Kidney tubule cell (primary cell): Measurements from ENCODE around the gene ATP6AP2.
"Not testable (repeated sequence)": the region's sequence is repeated elsewhere in the genome, so short reads cannot be mapped to it uniquely, and the experiment has no call there.

Experiments
- DNase-seq: peaks from one replicate; pipeline ENCODE4 v3.0.0-alpha.2; 2018; ENCODE audit warnings: low spot score

ATP6AP2 gene

DNA sequence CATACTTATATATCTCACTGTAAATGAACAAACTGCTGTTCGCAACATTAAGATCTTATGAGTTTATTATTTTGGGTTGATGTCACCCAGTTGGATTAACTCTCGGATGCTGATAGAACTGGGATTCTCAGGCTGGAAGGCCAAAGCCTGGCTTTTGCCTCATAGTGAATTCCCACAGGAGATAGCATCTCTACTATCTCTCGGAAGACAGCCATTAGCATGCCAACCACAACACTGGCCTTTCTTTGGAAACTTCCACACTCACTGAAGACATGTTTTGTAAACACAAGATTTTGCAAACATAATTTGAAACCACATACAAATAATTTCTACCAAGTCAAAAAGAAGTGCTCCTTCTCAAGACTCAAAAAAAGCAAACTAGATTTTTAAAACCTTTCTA, 4.5 kb upstream of the ATP6AP2 start:
- no peak for DNase-seq

- no peak for DNase-seq
Measured at GRCh38 chrX:40578039-40578695, 2.6 kb upstream of the ATP6AP2 start.

GRCh38 chrX:40579141-40579540, 1.6 kb upstream of the ATP6AP2 start:
- no peak for DNase-seq

DNA sequence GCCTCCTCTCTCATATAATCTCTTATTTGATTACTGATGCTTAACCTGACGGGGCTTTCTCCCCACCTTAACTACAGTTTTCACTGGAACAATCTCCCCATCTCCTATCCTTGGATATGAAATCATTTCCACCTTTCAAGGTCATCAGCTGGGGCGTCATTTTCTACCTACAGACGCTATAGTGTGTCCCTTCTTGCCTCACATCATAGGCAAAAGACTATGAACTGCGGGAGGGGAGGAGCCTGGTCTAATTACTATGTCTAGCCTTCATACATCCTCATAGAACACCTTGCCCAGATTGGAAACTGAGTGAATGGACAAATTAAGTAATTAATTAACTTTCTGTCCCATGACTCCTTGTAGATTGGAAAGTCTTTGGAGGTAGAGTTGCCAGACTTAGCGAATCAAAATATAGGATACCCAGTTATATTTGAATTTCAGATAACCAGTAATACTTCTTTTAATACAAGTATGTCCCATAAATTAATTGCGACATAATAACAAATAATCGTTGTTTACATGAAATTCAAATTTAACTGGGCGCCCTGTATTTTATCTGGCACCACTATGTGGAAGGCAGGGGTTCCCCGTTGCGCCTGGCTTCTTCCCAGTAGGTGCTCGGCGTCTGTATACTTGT, 752 bp upstream of the ATP6AP2 start:
- no peak for DNase-seq

- DNase-seq, result no peak
Measured at GRCh38 chrX:40581336-40581920, 658 bp downstream of the ATP6AP2 start.

DNA sequence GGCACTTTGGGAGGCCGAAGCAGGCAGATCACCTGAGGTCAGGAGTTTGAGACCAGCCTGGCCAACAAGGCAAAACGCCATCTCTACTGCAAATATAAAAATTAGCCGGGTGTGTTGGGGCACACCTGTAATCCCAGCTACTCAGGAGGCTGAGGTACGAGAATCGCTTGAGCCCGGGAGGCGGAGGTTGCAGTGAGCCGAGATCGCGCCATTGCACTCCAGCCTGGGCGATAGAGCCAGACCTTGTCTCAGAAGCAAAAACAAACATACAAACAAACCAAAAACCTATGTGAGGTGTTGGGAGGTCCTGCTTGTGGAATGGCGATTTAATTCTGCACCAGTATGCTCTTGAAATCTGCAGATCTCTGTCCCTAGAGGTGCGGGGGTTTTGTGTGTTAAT, 1.4 kb downstream of the ATP6AP2 start:
- not testable (repeated sequence) for DNase-seq

DNA sequence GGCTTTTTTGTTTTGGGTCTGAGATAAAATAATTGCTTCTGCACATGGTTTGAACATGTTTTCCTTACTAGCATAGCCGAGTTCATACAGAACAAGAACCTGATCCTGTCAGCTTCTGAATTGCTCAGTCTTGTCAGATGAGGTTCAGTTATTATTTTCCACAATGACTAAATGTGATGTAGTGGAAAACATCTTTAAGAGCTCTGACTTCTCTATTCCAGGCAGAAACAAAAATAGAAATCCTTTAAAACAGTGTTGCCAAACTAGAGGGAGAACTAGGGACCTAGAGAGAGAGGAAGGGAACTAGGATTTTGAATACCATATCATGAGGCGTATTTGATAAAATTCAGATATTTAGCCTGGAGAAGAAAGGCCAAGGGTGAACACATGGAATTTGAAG, 2.0 kb downstream of the ATP6AP2 start:
- no peak for DNase-seq

DNA sequence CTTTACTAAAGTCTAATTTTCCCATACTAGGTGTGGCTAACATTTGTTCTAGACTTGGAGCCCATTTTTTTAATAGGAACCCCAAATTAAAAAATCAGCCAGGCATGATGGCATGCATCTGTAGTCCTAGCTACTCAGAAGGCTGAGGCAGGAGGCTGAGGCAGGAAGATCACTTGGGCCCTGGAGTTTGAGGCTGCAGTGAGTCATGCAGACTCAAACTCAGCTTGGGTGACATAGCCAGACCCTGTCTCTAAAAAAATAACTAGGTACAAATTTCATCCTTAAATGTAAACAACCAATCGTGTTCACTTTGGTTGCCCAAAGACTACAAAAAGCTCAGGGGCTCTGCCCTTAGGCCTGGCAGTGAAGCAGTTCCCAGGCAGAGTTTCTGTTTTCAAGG, 6.9 kb downstream of the ATP6AP2 start:
- DNase-seq, result not testable (repeated sequence)

DNA sequence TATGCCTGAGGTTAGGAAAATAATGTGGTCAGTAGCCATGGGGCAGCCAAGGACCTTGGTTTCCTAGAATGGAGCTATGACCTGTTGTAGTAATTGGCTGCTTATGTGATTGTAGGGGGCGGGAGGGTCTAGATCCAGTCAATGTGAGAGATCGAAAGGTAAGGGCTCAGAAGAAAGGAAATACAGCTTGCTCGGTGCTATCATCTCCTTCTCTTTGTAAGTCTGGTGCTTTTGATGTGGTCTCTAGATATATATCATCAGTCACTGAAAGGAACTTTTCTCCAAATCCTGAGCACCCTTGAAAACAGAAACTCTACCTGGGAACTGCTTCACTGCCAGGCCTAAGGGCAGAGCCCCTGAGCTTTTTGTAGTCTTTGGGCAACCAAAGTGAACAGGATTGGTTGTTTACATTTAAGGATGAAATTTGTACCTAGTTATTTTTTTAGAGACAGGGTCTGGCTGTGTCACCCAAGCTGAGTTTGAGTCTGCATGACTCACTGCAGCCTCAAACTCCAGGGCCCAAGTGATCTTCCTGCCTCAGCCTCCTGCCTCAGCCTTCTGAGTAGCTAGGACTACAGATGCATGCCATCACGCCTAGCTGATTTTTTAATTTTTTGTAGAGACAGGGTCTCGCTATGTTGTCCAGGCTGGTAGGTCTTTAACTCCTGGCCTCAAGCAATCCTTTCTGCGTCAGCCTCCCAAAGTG, 9.0 kb downstream of the ATP6AP2 start:
- not testable (repeated sequence) for DNase-seq

DNA sequence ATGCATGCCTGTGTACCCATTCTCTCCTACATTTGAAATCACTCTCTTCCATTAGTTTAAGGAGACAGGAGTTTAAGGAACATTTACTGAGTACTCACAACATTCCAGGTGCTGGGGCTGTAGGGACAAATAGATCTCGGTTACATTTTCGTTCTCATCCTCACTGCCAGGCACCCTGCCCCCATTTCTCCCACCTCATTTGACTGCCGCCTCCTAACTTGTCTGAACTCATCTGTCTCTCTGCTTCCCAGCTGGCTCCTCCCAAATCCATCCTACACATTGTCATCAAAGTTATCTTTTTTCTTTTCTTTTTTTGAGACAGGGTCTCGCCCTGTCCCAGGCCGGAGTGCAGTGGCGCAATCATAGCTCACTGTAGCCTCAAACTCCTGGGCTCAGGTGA, 22.7 kb downstream of the ATP6AP2 start:
- no peak for DNase-seq

DNA sequence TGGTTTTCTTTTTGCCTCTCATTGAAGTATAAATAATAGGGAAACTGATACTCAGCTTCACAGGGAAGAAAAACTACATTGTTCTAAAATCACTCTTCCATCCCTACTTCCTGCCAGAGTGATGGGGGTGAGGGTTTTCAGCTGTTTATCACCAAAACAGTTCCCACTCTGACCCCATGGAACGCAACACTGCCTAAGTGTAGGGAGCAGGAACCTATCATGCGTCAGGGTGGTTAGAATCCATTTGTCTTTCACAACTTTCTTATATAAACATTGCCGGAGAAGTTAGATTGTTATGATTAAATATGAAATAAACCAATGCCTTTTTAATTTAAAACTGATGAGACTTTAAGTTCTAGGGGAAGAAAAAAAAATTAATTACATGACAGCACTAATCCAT, 26.6 kb downstream of the ATP6AP2 start:
- DNase-seq, result no peak

- no peak for DNase-seq
Measured at GRCh38 chrX:40612511-40612910, 31.7 kb downstream of the ATP6AP2 start.

DNA sequence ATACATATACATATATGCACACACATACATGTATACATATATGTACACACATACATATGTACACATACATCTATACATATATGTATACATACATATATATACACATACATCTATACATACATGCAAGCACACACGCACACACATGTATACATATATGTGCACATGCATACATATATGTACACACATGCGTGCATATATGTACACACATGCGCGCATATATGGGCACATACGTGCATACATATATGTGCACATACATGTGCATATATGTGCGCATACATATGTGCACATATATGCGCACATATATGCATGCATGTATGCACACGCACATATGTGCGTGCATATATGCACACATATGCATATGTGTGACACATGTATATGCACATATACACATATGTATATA, 35.2 kb downstream of the ATP6AP2 start:
- no peak for DNase-seq

DNA sequence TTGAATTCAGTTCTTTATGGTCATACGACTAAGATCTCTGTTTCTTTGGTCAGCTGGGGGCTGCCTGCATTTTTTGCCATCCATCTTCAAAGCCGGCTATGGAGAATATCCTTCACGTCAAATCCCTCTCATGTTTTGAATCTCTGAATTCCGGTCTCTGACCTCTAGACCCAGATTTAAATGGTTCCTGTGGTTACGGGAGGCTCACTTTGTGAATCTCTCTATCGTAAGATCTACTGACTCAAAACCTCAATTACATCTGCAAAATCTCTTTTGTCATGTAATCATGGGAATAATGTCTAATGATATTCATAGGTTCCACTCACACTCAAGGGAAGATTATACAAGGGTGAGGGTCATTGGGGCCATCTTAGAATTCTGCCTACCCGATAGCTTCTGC, 36.8 kb downstream of the ATP6AP2 start:
- no peak for DNase-seq

DNA sequence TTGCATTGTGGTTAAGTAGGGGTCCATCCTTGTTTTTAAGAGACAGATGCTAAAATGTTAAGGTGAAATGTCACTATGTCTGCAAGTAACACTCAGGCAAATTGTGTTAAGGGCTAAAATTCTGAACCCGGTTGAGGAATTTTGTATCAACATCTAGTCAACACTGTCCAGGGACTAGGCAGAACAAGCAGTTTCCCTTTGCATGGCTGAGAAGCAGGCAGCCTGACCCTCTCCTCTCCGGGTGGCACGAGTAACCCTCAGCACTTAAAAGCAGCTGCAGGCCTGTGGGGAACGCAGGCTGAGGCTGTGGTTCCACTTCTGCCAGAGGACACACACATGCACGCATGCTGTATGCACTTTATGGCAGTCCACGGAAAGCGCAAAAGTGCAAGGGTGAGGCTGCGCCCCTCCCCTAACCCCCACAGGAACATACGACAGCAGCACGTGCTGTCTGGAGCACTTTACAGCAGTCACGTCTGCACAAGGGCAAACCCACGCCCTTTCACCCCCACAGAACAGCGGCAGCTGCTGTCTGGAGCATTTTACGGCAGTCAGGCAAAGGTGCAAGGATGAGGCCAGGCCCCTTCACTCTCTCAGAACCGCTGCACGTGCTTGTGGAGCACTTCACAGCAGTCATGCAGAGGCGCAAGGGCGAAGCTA, 41.8 kb downstream of the ATP6AP2 start:
- no peak for DNase-seq

GRCh38 chrX:40623139-40623536, 42.4 kb downstream of the ATP6AP2 start, which contains the start of gene MPC1L:
Gene MPC1L, plus strand, starts transcription at chrX:40623428. Its CDS starts 138 bp downstream, at chrX:40623566.
- no peak for DNase-seq

- DNase-seq, result no peak
Measured at GRCh38 chrX:40623665-40624064, 42.9 kb downstream of the ATP6AP2 start.

GRCh38 chrX:40625294-40625693, 44.5 kb downstream of the ATP6AP2 start:
- DNase-seq, result no peak

GRCh38 chrX:40628506-40628905, 47.7 kb downstream of the ATP6AP2 start:
- no peak for DNase-seq

DNA sequence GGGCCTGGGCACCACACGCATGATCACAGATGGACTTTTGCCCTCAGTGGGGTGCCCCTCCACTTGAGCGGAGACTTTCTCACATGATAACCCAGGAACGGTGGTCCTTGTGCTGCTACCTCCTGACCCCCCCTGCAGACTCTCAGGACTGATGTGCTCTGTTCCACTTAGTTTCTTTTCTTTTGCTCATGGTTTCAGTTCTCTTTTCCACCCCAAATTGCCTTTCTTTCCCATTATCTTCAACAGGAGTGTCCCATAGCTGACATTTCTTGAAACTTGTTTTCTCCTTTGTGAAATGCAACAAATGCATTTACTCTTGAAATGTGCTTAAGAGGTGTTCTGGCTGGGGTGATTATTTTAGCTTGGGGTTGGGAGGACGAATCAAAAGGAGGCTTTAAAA, 51.4 kb downstream of the ATP6AP2 start:
- DNase-seq, result no peak

- peak; percentile 9 for DNase-seq
Measured at GRCh38 chrX:40637687-40638086, 56.9 kb downstream of the ATP6AP2 start.

DNA sequence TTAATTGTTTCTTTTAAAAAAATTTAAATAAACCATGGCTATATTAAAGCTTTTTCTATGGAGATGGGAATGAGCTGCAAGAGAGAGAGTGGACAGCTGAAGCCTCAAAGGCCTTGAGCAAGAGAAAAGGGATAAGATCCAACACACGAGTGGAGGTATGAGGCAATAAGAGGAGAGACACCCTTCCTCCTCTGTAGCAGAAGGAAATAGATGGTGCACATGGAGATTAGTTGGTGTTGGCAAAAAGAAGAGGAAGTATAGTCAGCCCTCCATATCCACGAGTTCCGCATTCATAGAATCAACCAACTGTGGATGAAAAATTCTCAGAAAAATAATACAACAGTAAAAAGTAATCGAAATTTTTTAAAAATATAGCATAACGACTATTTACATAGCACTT, 63.4 kb downstream of the ATP6AP2 start:
- peak; percentile 58 for DNase-seq
